ENCODE data around the gene TP53RK. TPM values are rescaled to one million over a fixed set of nuclear protein-coding genes. Genes with fewer than 3 reads are reported as not detected.

TP53RK gene
- total and polyA plus RNA-seq, 2 of the 4 experiments (the other 2 are of a cell fraction), result 8.7 to 10.6 TPM

DNA sequence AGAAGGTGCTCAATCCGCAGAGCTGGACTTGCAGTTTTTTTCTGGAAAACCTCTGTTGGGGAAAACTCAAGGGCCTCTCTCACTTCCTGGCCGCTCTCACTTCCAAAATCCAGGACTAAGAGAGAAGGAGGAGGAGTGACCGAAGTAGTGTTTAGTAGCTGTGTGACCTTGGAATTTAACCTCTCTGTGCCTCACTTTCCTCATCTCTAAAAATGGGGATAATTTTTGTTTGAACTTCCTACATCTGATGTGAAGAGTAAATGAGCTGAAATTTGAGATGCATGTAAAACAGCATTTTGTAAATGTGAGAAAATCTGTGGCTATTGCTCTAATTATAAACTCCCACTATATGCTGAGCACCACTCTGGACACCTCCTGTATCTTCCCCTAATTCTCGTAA lies 43.1 kb downstream of the TP53RK start:
- no peak overlapping the region for H3K18ac ChIP-seq (ENCODE audit: low read depth, low read length)
- no CpG with 5 or more reads among the region's 4 CpGs for WGBS, 2 experiments (ENCODE audit: extremely low coverage in 2 of 2, insufficient read length in 1 of 2)
- no peak for DNase-seq
- no peak overlapping the region for H4K8ac ChIP-seq (ENCODE audit: low read depth in 2 of 2, low read length in 2 of 2)
- no peak overlapping the region for H3K56ac ChIP-seq (ENCODE audit: extremely low read depth, insufficient read depth, low read length)
- no peak overlapping the region for H4K91ac ChIP-seq (ENCODE audit: insufficient read depth, low read depth, low read length)
- H3K9me1 ChIP-seq (ENCODE audit: insufficient read depth, low read length), result no peaks in the 10 kb centered on the region
- no peak overlapping the region for H4K5ac ChIP-seq (ENCODE audit: low read depth, low read length)
- TF ChIP-seq MXI1 (IDR thresholded peaks at IDR 0.05; ENCODE audit: borderline replicate concordance, low read depth, low read length), result no peak
- TF ChIP-seq BHLHE40 (IDR thresholded peaks at IDR 0.05; ENCODE audit: low read depth, low read length), result no peak
- no peak overlapping the region for H2BK120ac ChIP-seq (ENCODE audit: low read depth, low read length)
- intact Hi-C loops (cut with micrococcal nuclease), result no loop called here
- ChIA-PET POLR2A (ENCODE audit: unreplicated experiment) (no interaction called here), CTCF (no interaction called here)
- H3K4me3 ChIP-seq (ENCODE audit: insufficient read depth, low read depth, low read length), result no peak overlapping the region
- H3K14ac ChIP-seq (replicated peaks; ENCODE audit: low read depth, low read length), result no peak overlapping the region
- H2AK9ac ChIP-seq (replicated peaks; ENCODE audit: low read depth, low read length, poor library complexity), result no peak overlapping the region
- H2AFZ ChIP-seq (replicated peaks; ENCODE audit: low read length, poor library complexity), result no peak overlapping the region
- H3K9me3 ChIP-seq (ENCODE audit: control insufficient read depth, insufficient read depth, low read length), result no peaks in the 10 kb centered on the region
- no peak overlapping the region for H3K4ac ChIP-seq (ENCODE audit: low read depth, low read length)
- no peak overlapping the region for H3K4me2 ChIP-seq (ENCODE audit: low read depth, low read length)
- H3K23ac ChIP-seq (ENCODE audit: low read depth, low read length), result no peak overlapping the region
- no peak overlapping the region for H3K9ac ChIP-seq (ENCODE audit: low read depth, low read length)
- H2BK20ac ChIP-seq (ENCODE audit: low read depth, low read length), result no peak overlapping the region; the same call in 1 of the 2 replicates
- dilution Hi-C loops (cut with HindIII; ENCODE audit: low sequenced_read_pairs, unreplicated experiment), result no loop called here
- no peak overlapping the region for H2BK15ac ChIP-seq (ENCODE audit: low read depth, low read length)
- H3K27ac ChIP-seq (ENCODE audit: insufficient read depth, low read length), result no peak overlapping the region
- no peak overlapping the region for H2BK5ac ChIP-seq (ENCODE audit: low read depth, low read length, poor library complexity, severe bottlenecking)
- ATAC-seq (ENCODE audit: low read depth), result peak; percentile 19; the same call in 1 of the 2 replicates
- H4K20me1 ChIP-seq (ENCODE audit: insufficient read depth, low read length), result no peaks in the 10 kb centered on the region
- in situ Hi-C loops (cut with MboI; ENCODE audit: low sequenced_read_pairs), result no loop called here
- no peaks in the 10 kb centered on the region for H3K36me3 ChIP-seq (ENCODE audit: control insufficient read depth, insufficient read depth, low read length)
- no peaks in the 10 kb centered on the region for H3K79me1 ChIP-seq (ENCODE audit: low read depth in 1 of 2, low read length in 2 of 2)
- peaks cover 22% of the 10 kb centered on the region for H3K27me3 ChIP-seq (ENCODE audit: control insufficient read depth, insufficient read depth, low read length)
- peaks cover 3% of the 10 kb centered on the region; the same call in 1 of the 2 replicates for H3K4me1 ChIP-seq (ENCODE audit: control insufficient read depth, insufficient read depth, low read length)
- no peak overlapping the region for H2AK5ac ChIP-seq (ENCODE audit: low read depth, low read length)
- no TSS peak for BruUV-seq (replicated peaks)

Data from IMR-90 (cell line).